NCI-H128 (cell line): ENCODE measurements around the gene IFRD2.

ENCODE experiments used
- DNase-seq: peaks from one replicate; lab custom pipeline; 2025; ENCODE audit not compliant: unreplicated experiment; lab: John Stamatoyannopoulos, UW

IFRD2 gene, protein sequence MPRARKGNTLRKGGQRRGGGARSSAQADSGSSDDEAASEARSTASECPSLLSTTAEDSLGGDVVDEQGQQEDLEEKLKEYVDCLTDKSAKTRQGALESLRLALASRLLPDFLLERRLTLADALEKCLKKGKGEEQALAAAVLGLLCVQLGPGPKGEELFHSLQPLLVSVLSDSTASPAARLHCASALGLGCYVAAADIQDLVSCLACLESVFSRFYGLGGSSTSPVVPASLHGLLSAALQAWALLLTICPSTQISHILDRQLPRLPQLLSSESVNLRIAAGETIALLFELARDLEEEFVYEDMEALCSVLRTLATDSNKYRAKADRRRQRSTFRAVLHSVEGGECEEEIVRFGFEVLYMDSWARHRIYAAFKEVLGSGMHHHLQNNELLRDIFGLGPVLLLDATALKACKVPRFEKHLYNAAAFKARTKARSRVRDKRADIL

DNA sequence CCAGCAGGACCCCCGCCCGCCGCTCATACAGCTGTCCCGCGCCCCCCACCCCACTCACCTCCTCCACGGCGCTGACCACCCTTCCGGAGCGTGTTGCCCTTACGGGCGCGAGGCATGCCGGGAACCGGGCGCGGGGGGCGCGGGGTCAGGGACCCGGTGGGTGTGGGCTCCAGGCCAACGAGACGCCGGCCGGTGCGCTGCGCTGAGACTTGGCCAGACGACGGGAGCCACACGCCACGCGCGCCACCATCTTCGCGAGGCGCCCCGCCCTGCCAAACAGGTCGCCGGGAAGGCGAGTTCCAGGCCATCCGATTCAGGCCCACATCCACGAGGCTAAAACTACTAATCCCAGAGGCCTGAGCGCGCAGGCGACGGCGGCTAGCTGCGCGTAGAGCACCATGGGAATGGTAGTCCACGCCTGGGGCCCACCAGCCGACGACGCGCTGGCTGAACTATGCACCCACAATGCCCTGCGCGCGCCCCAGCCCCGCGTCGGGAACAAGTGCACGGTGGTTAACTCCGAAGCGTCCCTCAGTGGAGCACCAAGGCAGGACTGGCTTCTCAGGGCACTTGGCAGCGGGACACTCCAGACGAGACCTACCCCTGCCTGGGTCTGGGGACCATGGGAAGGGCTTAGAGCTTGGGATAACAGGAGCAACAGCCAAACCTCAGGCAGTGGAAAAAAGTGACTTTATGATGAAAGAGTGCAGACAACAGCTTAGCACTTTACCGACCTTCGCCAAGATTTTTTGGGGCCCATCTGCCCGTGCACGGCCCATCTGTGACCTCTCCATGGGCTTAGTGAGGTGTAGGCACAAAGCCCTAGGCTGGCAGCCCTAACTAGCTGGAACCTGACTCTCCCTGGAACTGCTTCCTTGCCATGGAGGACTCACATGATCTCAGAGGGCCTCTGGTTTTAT is at the start of gene IFRD2:
TSS of gene IFRD2 (minus strand) at position 271 of the 920 bp plus-strand sequence. CDS start at position 116, 155 bp downstream.
- peak; percentile 75 for DNase-seq

DNA sequence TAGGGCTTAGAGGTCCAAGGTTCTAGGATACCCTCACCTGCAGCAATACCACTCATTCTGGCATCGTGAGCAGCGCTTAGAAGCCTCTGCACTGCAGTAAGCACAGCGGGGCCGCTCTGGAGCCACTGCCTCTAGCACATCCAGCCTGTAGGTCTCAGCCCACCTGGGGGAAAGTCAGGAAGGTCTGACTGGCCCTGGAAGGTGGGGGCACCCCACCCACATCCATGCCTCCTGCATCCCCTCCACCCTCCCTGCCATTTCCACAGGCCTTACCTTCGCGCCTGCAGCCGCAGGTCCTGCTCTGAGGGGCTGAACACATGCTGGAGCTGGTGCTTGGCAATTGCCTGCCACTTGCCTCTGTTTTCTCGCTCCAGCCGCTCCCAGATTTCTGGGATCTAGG is 49.3 kb upstream of the IFRD2 start:
- DNase-seq, result no peak

- no peak for DNase-seq
Observed at GRCh38 chr3:50340448-50341329, 48.5 kb upstream of the IFRD2 start, which contains the start of gene RASSF1. RASSF1 (minus strand) TSS chr3:50340836; CDS start chr3:50340805, 31 bp downstream.

DNA sequence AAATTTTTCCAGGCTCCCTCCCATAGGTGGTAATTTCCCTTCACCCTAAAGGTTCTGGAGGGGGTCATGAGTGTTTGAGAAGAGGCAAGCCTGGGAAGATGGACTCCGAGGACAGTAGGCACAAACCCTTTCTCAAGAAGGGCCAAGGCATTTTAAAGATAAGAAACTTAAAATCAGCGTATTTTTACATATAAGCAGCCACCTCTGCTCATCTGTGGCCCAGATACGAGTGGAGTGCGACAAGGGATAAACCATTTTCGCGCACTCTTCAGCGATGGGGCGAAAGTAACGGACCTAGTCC is 47.9 kb upstream of the IFRD2 start:
- no peak for DNase-seq

- DNase-seq, result no peak
Observed at GRCh38 chr3:50339485-50340146, 47.4 kb upstream of the IFRD2 start.

DNA sequence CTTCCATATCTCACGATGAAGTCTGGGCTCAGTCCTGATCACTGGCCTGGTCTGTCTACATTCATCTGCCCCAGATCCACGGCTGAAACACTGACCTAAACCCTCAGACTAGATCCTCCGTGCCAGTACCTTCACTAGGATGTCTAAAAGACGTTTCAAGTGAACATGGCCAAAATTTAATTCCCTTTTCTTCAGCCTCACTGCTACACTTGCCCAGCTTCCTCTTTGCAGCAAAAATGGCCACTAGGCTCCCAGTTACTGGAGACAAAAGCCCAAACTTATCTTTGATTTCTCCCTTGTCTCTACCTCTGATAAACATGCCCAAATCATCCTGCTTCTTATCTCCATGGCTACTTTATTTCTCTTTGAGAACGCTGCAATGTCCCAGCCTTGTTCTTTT is 46.7 kb upstream of the IFRD2 start:
- DNase-seq, result no peak

- peak; percentile 90 for DNase-seq
Observed at GRCh38 chr3:50337175-50337861, 45.1 kb upstream of the IFRD2 start.

DNA sequence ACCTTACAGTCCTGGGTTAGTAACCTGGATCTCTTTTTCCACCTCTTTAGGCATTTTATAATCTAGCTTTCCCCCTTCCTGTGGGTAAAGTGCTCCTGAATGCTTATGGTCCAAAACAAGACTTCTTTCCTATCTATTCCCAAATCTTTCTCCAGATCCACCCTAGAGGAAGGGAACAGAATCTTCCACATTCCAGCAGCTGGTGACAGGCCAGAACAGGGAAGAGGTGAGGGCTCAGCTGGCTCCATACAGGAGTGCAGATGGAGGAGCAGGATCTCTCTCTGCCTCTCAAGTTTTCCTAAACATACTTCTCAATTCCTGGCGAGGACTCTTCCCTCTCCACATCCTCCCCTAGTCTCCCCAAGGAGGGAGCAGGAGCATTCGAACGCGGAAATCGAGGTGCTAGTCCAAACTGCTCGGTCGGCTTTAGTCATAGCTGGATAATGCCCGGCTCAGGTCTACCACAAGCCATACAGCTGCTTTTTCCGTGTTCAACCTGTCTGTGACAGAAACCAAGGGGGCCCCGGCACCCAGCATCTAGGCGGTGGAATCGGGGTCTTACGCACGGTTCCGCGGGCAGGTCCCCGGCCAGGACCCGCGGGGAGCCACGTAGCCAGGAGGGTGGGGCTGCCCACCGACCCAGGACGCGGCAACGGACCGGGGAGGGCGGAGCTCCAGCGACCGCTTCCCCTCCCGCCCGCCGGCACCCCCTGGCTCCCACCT is 44.4 kb upstream of the IFRD2 start:
- peak; percentile 35 for DNase-seq

- DNase-seq, result no peak
Observed at GRCh38 chr3:50334339-50335075, 42.3 kb upstream of the IFRD2 start.

- DNase-seq, result no peak
Observed at GRCh38 chr3:50333744-50334328, 41.6 kb upstream of the IFRD2 start.

DNA sequence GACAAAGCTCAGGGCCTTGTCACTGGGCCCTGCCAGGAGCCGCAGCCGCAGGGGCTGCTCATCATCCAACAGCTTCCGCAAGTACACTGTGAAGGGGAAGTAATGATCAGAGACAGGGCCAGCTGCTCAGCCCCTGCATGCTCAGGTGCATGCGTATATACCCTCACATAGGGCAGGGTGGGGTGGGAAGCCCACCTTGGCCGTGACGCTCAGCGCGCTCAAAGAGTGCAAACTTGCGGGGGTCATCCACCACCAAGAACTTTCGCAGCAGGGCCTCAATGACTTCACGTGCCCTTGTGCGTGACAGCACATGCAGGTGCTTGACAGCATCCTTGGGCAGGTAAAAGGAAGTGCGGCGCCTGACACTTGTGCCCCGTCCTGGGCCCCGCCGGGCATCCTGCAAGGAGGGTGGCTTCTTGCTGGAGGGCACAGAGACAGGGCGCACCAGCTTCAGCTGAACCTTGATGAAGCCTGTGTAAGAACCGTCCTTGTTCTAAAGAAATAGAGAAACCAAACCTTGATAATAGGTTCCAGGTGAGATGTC is 39.2 kb upstream of the IFRD2 start:
- DNase-seq, result no peak

DNA sequence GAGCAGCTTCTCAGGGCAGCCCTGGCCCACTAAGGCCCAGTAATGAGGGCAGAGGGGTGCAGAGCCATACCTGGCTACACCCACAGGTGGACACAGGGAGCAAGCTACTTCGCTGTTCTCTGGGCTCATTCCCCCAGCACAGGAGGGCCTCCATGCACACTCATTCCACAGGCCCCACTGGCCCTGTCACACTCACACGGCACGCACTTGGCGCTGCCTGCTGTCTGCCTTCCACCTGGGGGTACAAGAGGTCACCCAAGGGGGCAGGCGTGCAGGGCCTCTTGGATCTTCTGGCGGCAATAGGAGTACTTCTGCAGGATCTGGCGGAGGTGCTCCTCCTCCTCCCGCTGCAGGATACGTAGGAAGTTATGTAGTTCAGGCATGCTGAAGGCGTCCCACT is 38.1 kb upstream of the IFRD2 start:
- no peak for DNase-seq

DNA sequence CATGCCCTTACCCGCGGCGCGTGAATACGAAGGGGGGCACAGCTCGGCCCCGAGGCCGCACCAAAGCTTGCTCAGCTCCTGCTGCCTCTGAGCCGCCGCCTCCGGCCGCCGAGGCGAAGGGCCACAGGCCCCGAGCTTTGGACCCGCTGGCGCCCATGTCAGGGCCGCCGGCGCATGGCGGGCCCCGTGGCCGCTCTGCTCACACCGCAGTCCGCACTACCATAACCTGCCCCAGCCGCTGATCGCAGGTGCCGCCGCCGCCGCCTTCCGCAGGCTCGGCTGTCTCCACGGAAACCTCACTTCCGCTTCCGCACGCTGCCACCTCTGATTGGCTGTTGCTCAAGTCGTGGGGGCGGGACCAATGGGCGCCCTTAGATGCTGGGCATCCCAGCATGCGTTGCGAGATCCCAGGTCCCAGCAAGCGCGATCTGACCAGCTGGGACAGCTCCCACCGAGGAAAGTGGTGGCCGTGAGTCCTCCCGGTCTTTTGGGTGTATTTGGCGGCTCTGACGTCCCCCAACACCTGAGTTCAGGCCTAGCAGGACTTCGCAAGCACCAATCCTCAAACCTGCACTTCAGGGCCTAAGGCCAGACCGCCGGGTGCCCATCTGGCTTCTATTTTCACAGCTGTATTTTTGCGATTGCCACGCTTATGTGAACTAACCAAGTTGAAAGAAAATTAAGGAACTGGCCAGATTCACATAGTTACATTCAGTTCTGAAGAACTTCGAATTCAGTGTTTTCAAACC is 35.9 kb upstream of the IFRD2 start, which contains the start of gene TUSC2:
TSS of gene TUSC2 (minus strand) at position 281 of the 749 bp plus-strand sequence. CDS start at position 157, 124 bp downstream.
- peak; percentile 91 for DNase-seq

- no peak for DNase-seq
Observed at GRCh38 chr3:50327129-50327528, 34.9 kb upstream of the IFRD2 start.

- no peak for DNase-seq
Observed at GRCh38 chr3:50326182-50326541, 33.9 kb upstream of the IFRD2 start.

GRCh38 chr3:50325497-50326181 is 33.4 kb upstream of the IFRD2 start:
- no peak for DNase-seq

DNA sequence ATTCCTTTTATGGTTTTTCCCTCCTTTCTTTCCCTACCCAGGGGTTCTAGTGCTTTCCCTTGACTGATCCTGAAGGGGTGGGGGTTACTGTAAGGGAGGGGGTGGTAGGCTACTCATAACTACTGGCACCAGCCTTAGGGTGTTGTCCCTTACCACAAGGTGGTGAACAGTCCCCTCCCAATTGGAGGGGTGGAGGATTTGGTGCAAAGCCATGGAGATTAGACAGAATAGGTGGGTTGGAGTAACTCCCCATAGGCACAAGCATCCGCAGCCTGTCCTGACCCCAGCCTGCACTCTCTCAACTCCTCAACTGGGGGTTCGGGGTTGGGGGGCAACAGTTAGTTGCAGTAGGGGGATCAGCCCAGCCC is 32.9 kb upstream of the IFRD2 start:
- no peak for DNase-seq
